Measurements from ENCODE around the gene CTSZ. TPM values are rescaled to one million over a fixed set of nuclear protein-coding genes. Genes with fewer than 3 reads are reported as not detected.

The CTSZ gene
- total RNA-seq, 1 donor from 2014 or later = 61.4 TPM

DNA sequence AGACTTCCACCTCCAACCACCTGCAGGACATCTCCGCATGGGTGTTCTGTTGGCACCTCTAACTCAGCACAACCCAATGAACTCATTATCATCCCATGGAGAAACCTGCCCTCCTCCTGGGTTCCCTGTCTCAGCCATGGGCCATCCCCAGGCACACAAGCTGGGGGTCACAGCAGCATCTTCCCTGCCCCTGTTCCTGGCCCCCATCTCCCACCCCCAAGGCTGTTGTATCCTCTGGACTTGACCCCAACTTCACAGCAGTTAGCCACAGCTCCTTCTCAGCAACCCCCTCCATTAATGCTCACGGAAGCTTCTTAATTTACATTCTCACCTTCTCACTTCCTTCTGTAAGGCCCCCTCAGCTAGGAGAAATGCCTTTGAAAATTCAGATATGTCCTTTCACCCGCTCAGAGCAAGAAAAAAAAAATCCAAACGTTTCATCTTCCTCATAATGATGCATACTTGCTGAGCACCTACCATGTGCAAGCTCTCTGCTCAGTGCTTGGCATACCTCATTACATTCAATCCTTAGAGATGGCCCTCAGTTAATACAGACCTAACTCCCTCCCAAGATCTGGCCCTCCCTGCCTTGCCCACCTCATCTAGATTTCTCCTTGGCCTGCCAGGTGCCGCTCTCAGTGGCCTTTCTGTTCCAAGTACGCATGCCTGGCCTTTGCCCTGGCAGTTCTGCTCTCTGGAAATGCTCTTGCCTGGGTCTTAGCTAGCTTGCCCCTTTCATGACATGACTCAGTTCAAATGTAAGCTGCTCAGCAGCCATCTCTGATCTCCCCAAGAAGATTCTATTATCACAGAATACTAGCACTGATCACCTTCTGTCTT lies 28.5 kb downstream of the CTSZ start:
- Mint-ChIP-seq H3K9me3 (ENCODE audit: low read depth) (peaks cover 4% of the 10 kb centered on the region), H3K27ac (no peak overlapping the region), H3K27me3 (peaks cover 5% of the 10 kb centered on the region), H3K36me3 (ENCODE audit: insufficient read depth) (peaks cover 5% of the 10 kb centered on the region), H3K4me1 (ENCODE audit: low read depth) (peaks cover 10% of the 10 kb centered on the region), H3K4me3 (ENCODE audit: low read depth) (peak overlapping the region; percentile 27)
- DNase-seq (ENCODE audit: low spot score, unreplicated experiment) = no peak
- TF ChIP-seq, protein P1, sequence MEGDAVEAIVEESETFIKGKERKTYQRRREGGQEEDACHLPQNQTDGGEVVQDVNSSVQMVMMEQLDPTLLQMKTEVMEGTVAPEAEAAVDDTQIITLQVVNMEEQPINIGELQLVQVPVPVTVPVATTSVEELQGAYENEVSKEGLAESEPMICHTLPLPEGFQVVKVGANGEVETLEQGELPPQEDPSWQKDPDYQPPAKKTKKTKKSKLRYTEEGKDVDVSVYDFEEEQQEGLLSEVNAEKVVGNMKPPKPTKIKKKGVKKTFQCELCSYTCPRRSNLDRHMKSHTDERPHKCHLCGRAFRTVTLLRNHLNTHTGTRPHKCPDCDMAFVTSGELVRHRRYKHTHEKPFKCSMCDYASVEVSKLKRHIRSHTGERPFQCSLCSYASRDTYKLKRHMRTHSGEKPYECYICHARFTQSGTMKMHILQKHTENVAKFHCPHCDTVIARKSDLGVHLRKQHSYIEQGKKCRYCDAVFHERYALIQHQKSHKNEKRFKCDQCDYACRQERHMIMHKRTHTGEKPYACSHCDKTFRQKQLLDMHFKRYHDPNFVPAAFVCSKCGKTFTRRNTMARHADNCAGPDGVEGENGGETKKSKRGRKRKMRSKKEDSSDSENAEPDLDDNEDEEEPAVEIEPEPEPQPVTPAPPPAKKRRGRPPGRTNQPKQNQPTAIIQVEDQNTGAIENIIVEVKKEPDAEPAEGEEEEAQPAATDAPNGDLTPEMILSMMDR (IDR thresholded peaks at IDR 0.05; ENCODE audit: unreplicated experiment) = no peak

DNA sequence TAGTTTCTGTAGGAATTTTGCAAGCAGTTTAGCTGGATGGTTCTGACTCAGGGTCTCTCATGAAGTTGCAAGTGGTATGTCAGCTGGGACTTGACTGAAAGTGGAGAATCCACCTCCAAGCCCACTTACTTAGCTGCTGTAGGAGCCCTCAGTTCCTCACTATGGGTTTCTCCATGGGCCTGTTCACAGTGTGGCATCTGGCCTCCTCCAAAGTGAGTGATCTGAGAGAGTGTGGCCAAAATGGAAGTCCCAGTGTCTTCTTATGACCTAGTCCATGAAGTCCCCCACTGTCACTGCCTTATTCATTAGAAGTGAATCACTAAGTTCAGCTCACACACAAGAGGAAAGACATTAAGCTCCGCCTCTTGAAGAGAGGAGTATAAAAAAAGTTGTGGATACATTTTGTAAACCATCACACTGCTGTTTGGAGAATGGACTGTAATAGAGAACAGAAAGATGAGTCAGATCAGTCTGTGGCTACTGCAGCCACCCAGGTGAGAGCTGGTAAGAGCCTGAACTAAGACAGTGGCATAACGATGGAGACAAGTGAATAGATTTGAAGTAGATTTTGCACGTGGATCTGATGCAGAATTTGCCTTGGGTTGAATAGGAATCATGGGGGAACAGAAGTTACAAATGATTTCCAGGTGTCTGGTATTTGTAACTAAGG lies 30.9 kb downstream of the CTSZ start:
- Mint-ChIP-seq H3K27me3 (peaks cover 5% of the 10 kb centered on the region), H3K4me1 (ENCODE audit: low read depth) (no peaks in the 10 kb centered on the region), H3K4me3 (ENCODE audit: low read depth) (no peak overlapping the region), H3K36me3 (ENCODE audit: insufficient read depth) (peaks cover 1% of the 10 kb centered on the region), H3K9me3 (ENCODE audit: low read depth) (peaks cover 4% of the 10 kb centered on the region), H3K27ac (no peak overlapping the region)
- TF ChIP-seq, protein P1 (IDR thresholded peaks at IDR 0.05; ENCODE audit: unreplicated experiment) = no peak
- DNase-seq (ENCODE audit: low spot score, unreplicated experiment) = no peak

- Mint-ChIP-seq H3K27me3 (peaks cover 5% of the 10 kb centered on the region), H3K36me3 (ENCODE audit: insufficient read depth) (peaks cover 1% of the 10 kb centered on the region), H3K4me1 (ENCODE audit: low read depth) (no peaks in the 10 kb centered on the region), H3K27ac (no peak overlapping the region), H3K9me3 (ENCODE audit: low read depth) (peaks cover 4% of the 10 kb centered on the region), H3K4me3 (ENCODE audit: low read depth) (no peak overlapping the region)
- no peak for DNase-seq (ENCODE audit: low spot score, unreplicated experiment)
- TF ChIP-seq, protein P1 (IDR thresholded peaks at IDR 0.05; ENCODE audit: unreplicated experiment) = no peak
Measured at GRCh38 chr20:58975353-58975752, 31.7 kb downstream of the CTSZ start.

DNA sequence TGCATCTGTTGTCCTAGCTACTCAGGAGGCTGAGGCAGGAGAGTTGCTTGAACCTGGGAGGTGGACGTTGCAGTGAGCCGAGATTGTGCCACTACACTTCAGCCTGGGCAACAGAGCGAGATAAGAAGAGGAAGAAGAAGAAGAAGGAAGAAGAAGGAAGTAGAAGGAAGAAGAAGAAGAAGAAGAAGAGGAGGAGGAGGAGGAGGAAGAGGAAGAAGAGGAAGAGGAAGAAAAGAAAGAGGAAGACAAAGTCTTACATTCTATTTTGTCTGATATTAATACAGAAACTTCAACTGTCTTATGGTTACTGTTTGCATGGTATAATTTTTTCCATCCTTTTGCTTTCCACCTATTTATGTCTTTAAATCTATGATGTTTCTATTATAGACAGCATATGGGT lies 33.2 kb downstream of the CTSZ start:
- Mint-ChIP-seq H3K4me3 (ENCODE audit: low read depth) (no peak overlapping the region), H3K27me3 (peaks cover 5% of the 10 kb centered on the region), H3K36me3 (ENCODE audit: insufficient read depth) (peaks cover 1% of the 10 kb centered on the region), H3K27ac (no peak overlapping the region), H3K9me3 (ENCODE audit: low read depth) (peaks cover 10% of the 10 kb centered on the region), H3K4me1 (ENCODE audit: low read depth) (no peaks in the 10 kb centered on the region)
- TF ChIP-seq, protein P1 (IDR thresholded peaks at IDR 0.05; ENCODE audit: unreplicated experiment) = no peak
- DNase-seq (ENCODE audit: low spot score, unreplicated experiment) = no peak

- Mint-ChIP-seq H3K36me3 (ENCODE audit: insufficient read depth) (peaks cover 1% of the 10 kb centered on the region), H3K9me3 (ENCODE audit: low read depth) (peaks cover 10% of the 10 kb centered on the region), H3K4me3 (ENCODE audit: low read depth) (no peak overlapping the region), H3K27me3 (no peaks in the 10 kb centered on the region), H3K4me1 (ENCODE audit: low read depth) (no peaks in the 10 kb centered on the region), H3K27ac (no peak overlapping the region)
- DNase-seq (ENCODE audit: low spot score, unreplicated experiment) = no peak
- TF ChIP-seq, protein P1 (IDR thresholded peaks at IDR 0.05; ENCODE audit: unreplicated experiment) = no peak
Measured at GRCh38 chr20:58973179-58973578, 33.9 kb downstream of the CTSZ start.
